DND-41 (cell line): ENCODE data around the gene PEAK3.

Experiments
- EZH2 ChIP-seq: IDR thresholded peaks from 3 replicates; pipeline ENCODE4 v1.6.1; 2012; ENCODE audit warnings: borderline replicate concordance, low read depth, mild to moderate bottlenecking, moderate library complexity, low read length, inconsistent platforms; ENCODE audit not compliant: severe bottlenecking
- TF ChIP-seq, protein P1 (sequence below): IDR thresholded peaks from 2 replicates; pipeline ENCODE4 v1.5.1; 2012; ENCODE audit warnings: borderline replicate concordance, low read length, moderate library complexity, mild to moderate bottlenecking; ENCODE audit not compliant: poor library complexity, severe bottlenecking; ENCODE audit errors: extremely low read depth

GRCh38 chr19:2225415-2226050 is 56.4 kb downstream of the PEAK3 start:
- TF ChIP-seq, protein P1, sequence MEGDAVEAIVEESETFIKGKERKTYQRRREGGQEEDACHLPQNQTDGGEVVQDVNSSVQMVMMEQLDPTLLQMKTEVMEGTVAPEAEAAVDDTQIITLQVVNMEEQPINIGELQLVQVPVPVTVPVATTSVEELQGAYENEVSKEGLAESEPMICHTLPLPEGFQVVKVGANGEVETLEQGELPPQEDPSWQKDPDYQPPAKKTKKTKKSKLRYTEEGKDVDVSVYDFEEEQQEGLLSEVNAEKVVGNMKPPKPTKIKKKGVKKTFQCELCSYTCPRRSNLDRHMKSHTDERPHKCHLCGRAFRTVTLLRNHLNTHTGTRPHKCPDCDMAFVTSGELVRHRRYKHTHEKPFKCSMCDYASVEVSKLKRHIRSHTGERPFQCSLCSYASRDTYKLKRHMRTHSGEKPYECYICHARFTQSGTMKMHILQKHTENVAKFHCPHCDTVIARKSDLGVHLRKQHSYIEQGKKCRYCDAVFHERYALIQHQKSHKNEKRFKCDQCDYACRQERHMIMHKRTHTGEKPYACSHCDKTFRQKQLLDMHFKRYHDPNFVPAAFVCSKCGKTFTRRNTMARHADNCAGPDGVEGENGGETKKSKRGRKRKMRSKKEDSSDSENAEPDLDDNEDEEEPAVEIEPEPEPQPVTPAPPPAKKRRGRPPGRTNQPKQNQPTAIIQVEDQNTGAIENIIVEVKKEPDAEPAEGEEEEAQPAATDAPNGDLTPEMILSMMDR = no peak
- TF ChIP-seq EZH2 = no peak
